Fibroblast of the conjunctiva (primary cell): ENCODE results near the gene PSKH1.

Experiments used
- DNase-seq: peaks from one replicate; pipeline ENCODE4 v3.0.0-alpha.2; 2010; ENCODE audit warnings: low read depth

The PSKH1 gene

DNA sequence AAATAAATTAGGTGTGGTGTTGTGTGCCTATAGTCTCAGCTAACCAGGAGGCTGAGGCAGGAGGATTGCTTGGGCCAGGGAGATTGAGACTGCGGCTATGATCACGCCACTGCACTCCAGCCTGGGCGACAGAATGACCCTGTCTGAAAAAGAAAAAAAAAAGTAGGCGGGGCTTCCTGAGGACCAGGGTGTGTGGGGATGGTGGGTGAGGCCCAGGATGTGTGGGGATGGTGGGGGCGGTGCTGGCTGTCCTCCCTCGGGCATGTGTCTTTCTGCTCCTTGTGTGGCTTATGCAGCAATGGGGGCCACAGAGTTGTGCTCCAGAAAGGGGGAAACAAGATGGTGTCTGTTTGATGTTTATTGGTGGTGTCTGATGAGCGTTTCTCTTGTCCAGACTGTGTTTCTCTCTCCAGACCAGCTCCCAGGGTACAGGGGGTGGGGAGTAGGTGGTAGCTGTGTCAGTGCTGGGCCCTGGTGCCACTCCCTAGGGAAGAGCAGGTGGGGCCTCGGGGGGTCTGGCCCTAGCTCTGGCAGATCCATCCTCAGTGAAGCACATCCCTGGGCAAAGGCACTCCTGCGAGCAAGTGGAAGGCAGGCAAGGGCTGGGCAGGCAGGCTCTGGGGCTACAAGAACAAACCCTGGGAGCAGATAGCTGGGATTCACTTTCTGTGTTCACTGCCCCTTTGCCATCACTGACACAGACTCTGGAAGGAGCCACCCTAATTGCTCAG, 48.6 kb downstream of the PSKH1 start:
- DNase-seq, result no peak

DNA sequence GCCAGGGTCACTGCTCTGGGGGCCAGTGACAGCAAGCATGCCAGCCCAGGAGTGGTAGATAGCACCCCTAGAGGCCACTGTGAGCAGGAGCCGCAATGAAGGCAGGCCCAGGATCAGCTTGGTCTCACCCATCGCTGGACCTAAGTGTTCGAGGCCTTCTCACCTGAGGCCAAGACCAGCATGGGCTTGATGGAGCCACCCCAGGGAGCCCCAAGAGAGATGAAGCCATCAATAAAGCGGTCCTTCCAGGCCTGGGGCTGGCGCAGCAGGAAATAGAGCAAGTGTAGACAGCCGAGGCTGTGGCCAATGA, 49.1 kb downstream of the PSKH1 start:
- no peak for DNase-seq

DNA sequence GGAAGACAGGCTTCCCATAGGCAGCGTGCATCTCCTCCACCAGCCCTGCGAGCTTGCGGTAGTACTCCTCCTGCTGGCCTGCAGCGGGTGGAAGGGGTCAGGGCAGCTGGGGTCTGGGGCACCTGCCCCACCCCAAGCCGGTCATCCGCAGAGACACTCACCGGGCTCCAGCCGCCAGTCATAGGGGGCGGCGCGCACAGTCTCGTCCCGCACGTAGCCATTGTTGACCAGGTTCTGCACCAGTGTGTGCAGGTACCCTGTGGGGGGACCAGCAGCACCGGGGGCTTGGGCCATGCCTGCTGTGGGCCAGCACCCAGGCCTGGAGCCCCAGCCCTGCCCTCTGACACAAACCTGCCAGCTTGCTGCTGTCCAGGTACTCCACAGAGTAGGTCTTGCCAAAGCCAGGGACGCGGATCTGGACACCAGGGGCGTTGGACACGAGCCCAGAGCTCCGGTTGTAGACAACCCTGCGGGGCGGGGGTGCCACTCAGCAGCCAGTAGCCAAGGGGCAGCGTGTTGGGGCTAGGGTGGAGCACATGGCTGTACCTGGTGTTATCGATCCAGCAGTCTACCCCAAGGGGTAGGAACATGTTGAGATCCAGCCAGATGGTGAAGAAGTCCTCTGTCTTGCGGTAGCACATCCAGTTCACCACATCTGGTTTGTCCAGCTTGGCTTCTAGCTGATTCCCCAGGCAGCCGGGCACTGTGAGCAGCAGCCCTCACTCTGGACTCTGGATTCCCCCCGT, 49.6 kb downstream of the PSKH1 start:
- no peak for DNase-seq

DNA sequence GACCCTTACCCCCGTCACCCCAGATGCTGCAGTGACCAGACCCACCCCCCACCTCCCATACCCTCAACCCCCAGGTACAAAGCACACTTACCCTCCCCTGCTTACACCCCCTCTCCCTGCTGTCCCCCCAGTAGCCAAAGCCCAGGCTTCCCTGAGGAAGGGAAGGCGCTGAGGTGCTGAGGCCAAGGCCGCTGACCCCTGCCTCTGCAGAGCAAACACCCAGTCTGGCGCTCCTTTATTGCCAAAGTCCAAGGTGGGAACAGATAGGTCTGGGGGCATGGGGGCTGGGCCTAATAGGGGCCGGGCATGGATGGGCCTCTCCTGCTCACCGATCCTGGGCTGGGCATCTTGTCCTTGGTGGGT, 50.2 kb downstream of the PSKH1 start:
- no peak for DNase-seq

DNA sequence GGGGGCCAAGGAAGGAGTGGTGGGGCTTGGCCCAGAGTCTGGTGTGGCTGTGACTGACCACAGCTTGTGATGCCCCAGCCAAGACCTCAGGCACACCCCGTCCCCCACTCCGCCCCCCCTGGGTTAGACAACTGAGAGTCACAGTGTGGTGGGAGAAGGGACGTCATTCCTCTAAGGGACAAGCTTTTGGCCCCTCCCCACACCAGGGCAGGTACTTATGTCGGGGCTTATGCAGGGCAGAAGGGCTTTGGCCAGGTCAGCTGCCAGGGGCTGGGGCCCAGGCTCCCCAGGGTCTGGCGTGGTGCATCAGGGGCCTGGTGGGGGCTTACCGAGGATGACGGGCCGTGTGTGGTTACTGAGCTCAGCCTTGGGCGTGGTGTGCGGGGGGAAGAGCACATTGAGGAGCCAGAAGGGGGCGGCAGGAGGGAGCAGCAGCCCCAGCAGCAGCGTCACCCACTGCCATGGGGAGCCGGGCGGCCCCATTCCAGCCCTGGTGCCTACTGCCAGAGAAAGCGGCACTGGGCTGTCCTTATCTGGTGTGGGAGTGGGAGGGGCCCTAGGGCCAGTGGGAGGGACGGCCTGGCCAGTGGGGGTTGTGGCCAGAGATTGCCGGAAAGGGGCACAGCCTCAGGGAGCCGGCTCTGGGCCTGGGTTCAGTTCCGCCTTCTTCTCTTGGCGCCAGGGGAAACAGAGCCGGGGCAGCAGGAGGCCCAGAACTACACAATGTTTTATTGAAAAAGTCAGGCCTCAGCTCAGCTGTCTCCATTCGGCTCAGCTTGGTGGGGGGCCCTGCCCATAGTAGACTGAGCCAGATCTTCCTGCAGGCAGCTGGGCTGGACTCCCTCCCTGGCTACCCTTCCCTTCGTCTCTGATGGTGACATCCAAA, 50.8 kb downstream of the PSKH1 start, which contains the start of gene LCAT:
TSS of gene LCAT (minus strand) at position 502 of the 886 bp plus-strand sequence. CDS start at position 483, 19 bp downstream.
- no peak for DNase-seq

DNA sequence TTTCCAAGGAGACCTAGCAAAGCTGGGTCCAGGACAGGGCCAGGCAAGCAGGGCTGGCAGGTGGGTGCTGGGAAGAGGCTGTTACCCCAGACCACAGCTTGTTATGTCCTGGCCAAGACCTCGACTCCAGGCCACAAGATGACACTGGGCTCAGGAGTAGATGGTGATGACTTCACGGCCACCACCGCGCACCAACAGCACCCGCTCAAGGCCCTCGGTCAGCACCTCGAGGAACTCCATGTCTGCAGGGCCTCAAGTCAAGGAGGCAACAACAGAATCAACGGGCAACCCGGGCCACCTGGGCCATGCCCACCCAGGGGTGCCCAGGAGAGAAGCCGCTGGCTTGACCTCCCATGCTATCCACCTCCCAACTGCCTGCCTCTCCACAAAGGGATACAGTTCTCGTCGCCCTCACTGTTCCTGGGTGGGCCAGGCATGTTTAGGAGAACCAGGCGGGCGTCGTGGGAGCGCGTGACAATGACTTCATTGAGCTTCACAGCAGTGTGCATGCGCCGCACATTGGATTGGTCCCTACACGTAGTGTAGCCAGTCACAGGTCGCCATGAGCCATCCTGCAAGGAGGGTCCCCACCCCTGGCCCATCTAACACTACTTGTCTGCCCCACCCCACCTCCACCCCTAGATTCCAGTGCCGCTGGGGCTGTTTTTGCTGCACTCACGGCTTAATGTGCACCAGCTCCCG, 51.8 kb downstream of the PSKH1 start:
- DNase-seq, result no peak

DNA sequence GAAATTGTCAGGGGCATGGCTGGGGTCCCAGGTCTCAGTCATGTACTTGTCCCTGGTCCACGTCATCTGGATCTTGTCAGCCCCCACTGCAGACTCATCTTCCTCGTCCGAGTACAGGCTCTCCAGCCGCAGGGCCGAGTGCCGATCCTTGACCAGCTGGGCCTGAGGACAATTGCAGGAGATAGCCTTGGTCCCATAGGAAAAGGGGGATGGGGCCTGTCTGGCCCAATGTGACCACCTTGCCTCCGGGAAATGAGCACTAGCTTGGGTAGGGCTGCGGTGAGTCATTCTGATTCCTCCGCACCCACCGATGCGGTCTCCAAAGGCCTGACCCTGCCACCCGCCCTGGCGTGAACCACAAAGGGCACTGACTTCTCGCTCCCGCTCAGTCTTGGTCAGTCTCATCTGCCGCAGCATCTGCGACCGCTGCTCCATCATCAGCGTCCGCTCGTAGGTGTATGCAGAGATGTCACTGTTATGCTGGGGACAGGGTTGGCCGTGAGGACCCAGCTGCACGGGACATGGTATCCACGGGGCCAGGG, 52.4 kb downstream of the PSKH1 start:
- no peak for DNase-seq

DNA sequence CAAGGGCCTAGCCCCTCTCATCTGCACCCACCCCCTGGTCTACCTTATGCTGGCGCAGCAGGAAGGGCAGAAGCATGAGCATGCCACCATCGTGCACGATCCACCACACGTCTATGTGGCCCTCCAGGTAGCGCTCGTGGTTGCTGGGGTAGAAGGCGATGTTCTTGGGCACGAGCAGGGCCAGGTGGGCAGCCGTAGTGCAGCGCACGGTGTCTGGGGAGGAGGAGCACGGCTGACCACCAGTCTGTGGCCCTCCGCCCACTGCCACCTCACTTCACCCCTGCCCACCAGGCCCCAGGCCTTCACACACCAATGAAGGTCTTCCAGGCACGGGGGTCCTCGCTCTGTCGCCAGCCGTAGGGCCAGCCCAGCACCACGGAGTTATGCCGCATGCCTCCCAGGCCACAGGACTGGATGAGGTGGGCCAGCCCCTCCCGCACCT, 53.1 kb downstream of the PSKH1 start:
- DNase-seq, result no peak

DNA sequence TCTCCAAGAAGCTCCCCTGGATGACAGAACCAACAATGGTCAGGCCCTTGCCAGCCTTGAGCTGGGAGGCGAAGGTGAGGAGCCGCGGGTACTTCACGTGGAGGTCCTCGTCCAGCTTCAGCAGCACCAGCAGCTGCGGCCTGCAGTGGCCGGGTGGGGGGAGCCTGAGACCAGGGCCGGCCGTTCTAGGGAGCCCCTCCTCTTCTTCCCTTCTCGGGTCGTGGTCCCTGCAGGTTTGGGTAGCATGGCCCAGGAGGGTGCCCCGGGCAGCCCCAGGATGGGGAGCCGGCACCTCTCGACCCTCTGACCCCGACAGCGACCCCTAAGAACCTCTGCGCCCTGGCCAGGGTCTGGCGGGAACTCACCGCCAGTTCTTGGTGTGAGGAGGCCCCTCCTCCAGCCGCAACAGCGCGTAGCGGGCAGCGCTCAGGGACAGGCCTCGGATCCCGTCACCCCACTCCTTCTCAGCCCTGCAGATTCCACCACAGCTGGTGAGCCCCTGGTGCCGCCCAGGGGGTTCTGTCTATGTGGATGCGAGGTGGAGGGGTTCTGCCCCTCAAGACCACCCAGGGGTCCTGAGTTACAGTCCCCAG, 54.0 kb downstream of the PSKH1 start:
- DNase-seq, result no peak

DNA sequence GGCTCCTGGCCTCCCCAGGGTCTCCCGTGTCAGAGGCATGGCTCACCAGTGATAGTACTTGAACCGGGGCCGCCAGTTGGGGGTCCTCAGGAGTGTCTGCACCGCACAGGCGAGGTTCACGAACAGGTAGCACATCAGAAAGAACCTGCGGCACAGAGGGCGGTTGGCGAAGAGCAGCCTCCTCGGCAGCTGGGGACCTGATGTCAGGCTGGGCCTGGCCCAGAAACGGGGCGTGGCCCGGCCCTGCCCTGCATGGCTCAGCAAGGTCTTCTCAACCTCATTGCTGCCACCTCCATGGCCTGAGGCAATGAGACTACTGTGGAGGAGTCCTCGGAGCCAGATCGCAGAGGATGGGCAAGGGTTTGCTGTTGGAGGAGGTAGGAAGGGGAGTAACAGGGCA, 55.0 kb downstream of the PSKH1 start:
- no peak for DNase-seq

DNA sequence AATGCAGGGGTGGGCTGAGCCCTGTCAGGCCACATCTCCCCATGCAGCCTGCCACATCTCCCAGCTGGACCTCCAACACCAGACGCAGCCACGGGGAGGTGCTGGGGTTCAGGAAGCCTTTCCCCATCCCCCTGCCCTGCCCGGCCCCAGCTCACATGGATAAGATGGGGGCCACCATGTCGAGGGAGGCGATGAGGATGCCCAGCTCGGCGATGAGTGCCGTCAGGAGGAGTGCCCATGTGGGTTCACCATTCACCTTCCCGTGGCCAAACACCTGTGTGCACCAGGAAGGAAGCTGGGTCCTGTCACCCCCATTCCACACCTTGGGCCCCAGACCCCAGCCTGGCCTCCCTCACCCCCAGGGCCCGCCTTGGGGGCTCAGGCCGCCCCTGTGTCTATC, 56.6 kb downstream of the PSKH1 start:
- DNase-seq, result no peak

DNA sequence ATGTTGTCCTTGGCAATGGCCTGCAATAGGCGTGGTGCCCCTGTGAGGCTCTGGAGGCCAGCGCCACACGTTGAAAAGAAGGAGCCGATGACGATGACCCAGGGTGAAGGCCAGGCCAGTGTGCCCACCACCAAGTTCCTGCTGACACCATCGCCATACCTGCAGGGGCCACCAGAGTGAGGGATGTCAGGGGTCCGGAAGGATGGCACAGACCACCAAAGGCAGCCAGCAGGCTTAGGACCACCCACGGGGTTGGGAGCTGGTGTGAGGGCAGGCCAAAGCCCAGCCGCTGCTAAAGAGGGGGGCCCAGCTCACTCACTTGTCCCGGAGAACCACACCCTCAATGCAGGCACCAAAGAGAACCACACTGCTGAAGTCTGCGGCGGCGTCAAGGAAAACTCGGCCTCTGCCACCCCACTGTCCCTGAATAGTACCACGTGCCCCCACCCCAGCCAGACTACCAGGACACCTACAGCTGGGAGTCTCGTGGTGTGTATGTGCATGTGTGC, 57.3 kb downstream of the PSKH1 start:
- no peak for DNase-seq

DNA sequence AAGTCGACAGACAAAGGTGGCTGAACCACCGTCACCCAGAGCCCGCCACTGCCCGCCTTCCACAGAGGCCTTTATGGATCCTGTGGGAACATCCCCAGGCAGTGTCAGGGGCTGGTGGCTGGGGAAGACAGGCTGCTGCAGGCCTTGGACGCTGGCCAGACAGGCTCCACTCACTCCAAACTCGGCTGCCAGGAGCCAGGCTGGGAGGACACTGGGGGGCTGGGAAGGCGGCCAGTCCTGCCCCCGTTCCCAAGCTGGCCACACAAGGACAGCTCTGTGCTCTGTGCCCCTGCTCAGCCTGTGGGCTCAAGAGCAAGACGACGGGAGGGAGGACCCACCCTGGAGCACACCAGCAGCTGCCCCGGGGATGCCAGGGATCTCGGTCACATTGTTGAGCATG, 58.4 kb downstream of the PSKH1 start:
- no peak for DNase-seq

DNA sequence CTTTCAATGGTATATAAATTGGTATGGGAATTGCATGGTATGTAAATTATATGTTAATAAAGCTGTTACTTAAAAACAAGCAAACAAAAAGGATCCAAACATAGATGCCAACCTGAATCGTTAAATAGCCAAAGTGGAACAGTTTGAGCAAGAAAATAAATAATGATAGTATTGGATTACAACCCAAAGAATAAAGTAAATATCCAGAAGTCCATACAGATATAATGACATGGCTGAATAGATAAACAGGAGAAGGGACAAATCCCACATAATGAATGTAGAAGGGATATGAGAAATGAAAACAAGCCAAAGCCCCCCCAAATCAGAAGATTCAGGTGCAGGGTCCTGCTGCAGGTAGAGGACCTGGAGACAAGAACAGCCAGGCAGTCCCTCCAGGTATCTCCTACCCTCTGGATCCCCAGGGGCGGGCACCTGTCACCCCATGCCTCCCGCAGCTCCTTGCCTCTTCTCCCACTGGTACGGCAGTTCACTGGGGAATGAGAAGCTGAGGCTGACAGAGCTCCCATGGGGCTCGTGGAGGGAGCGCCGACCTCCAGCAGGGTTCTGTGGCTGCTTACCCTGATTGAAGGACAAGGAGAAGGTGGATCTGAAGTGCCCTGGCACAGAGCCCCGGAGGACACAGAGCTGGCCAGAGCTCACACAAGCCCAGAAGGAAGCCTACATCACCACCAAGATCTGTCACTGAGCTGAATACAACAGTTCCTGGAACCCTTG, 60.8 kb downstream of the PSKH1 start:
- DNase-seq, result no peak

DNA sequence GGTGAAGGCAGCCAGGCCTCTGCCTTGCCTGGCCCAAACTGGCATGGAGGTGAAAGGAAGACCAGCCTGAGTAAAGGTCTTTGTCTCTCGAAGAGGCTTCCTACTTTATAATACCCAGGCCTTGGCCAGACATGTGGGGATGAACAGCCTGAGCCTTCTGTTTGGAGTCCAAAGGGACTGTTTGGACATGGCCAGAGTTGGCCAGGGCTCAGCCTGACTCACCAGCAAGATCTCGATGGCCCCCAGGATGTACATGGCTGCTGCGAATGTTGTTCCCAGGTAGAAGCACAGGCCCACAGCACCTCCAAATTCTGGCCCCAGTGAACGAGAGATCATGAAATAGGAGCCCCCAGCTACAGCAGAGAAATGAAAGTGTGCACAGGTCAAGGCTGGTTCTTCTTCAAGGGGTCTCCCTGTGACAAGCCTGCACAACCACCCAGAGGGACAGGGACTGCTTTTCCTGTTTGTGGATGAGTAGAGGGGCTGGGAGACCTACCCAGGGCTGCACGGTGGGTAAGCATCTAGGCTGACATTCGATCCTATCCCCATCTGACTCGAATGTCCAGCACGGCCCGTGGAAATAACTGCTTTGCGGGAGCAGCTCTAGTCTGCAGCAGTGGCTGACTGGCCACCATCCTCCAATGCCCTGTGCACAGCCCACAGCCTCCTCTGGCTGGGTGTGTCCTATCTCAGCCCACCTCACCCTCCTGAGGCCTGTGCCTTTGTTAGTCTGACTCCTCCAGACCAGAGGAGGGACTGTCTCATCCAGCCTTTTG, 61.6 kb downstream of the PSKH1 start:
- DNase-seq, result no peak

DNA sequence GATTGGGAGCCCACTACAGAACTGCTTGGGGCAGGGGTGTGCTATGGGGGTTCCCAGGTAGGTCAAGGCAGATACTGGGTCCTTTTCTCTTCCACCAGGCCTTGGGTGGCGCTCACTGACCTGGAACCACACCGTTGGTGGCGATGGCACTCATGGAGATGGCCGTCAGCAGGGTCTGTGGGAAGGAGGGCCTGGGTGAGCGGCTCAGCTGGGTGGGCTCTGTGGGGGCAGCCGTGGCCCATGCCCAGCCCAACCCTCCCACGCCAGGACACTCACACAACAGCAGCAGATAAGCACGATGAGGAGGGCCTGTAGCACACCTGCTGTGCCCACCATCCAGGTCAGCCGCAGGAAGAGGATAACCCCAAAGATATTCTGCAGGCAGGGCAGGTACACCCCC, 64.6 kb downstream of the PSKH1 start:
- no peak for DNase-seq

DNA sequence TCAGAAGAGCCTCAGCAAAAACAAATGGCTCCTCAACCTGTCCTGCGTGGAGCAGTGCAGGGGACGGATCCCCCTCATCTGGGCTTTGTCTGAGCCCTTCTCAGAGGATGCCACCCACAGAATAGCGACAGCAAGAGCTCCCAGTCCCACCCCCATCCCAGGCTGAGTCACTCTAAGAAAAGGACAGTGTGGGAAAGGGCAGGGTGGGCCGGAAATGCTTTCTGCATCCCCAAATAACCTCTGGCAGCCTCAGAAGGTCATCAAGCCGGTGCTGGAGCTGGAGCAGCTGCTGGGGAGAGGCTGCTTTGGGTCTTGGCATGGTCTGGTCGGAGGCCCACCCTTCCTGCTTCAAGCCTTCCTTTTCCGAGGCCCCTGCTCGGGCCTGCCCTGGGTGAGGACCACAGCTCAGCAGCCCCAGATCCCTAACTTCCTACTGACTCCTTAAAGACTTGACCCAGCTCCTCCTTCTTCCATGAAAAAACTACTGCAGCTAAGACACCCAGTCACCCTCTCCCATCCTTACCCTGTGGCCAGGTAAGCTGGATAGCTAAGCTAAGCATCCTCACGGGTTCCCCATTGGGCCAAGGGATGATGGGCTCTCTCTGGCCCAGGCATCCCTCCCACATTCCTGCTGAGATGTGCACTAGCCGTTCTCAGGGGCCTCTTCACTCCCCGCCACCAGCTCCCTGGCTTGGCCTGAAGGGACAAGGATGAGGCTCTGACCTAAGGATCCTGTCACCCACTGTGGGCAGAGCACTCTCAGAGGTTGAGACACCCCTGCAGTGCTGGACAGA, 66.7 kb downstream of the PSKH1 start:
- DNase-seq, result no peak

DNA sequence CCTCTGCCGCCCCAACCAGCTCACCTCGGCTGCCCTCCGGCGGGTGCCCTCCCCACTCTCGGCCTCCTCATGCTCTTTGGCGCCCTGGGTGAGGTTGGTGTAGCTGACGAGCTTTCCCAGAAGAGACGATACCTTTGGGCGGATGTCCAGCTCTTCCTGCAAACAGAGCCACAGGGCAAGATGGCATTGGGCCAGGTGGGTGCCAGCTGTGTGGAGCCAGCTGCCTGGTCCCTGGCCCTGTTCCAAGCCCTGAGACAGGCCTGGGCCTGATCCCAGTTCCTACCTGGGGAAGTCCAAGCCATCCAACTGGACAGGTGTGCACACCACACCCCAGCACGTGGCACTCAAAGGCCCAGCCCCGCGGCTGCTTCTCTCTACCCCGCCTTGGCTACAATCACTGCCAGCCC, 68.5 kb downstream of the PSKH1 start:
- no peak for DNase-seq

DNA sequence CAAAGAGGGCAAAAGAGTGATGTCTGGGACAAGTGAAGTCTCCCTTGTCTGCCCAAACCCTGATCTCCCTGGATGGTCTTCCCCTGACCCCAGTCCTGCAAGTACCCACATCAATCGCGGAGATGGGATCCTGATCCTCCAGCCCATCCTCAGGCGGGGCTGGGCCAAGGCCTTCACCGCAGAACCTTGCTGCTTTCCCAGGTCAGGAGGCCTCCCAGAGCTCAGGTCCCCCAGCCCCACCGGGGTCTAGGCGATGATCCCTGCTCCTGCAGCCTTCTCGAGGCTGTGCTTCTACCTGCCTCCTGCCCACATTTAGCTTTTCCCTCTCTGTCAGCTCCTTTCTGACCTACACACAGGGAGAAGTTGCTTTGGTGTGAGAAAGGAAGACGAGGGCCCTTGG, 69.1 kb downstream of the PSKH1 start:
- no peak for DNase-seq
